OCI-LY7 (cell line): Measurements from ENCODE around the gene BMP8A.

Experiments used
- CTCF ChIP-seq: fragments of 200-600 bp; sonication (generic); conservative IDR thresholded peaks from 2 replicates; pipeline ENCODE4 v1.5.1; 2014; ENCODE audit warnings: mild to moderate bottlenecking, antibody characterized with exemption, low read length, moderate library complexity, mixed read lengths
- EZH2phosphoT487 ChIP-seq: fragments of 200-600 bp; sonication (generic); IDR thresholded peaks from 2 replicates; pipeline ENCODE4 v1.6.1; 2018; ENCODE audit warnings: low read depth, borderline replicate concordance, mild to moderate bottlenecking, mixed run types, antibody characterized with exemption, low read length, moderate library complexity, mixed read lengths

DNA sequence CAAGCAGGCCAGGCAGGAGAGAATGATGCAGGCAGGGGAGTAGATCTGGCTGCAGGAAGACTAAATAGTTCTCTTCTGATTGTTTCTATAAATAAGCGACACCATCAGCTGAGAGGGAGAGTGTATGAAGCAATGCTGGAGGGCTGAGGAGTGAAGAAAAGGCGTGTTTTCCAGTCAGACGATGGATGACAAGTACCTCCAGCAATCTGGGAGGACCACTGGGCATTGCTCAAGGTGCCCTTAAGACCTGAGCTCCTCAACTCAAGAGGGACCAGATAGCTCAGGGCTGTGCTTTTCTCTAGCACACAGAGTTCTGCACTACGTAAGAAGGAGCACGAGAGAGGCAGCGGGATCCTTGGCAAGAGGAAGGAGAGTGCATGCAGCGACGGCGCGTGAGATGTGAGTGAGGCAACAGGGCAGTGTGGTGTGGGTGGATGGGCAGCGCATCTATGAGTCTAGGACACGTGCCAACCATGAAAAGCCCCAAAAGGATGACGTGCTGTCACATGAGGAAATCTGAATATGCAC, 49.1 kb downstream of the BMP8A start:
- TF ChIP-seq EZH2phosphoT487 (no peak), CTCF (no peak)
